ENCODE data around the gene AJM1. TPM values are rescaled to one million over a fixed set of nuclear protein-coding genes. Genes with fewer than 3 reads are reported as not detected.
"Not testable (repeated sequence)": the region's sequence is repeated elsewhere in the genome, so short reads cannot be mapped to it uniquely, and the experiment has no call there.

The AJM1 gene
- total RNA-seq, 3 donors from 2014 or later = 7.4 to 21.6 (median 16.4) TPM

DNA sequence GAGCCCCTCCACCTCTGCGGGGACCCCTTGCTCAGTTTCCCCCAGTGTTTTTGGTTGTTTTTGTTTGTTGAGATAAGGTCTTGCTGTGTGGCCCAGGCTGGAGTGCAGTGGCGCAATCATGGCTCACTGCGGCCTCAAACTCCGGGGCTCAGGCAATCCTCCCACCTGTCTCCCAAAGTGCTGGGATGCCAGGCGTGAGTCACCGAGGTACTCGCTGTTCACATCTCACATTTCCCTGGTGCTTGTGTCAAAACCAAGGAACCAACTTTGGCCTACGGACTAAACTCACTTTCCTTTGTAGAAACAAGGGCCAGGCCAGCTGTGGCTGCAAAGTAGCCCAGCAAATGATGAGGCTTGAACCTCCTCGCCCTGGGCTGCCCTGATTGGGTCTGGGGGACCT is 9.7 kb upstream of the AJM1 start:
- no peaks in the 10 kb centered on the region for H3K36me3 ChIP-seq (ENCODE audit: low read depth)
- H3K9me3 ChIP-seq = no peaks in the 10 kb centered on the region
- TF ChIP-seq, protein P1, sequence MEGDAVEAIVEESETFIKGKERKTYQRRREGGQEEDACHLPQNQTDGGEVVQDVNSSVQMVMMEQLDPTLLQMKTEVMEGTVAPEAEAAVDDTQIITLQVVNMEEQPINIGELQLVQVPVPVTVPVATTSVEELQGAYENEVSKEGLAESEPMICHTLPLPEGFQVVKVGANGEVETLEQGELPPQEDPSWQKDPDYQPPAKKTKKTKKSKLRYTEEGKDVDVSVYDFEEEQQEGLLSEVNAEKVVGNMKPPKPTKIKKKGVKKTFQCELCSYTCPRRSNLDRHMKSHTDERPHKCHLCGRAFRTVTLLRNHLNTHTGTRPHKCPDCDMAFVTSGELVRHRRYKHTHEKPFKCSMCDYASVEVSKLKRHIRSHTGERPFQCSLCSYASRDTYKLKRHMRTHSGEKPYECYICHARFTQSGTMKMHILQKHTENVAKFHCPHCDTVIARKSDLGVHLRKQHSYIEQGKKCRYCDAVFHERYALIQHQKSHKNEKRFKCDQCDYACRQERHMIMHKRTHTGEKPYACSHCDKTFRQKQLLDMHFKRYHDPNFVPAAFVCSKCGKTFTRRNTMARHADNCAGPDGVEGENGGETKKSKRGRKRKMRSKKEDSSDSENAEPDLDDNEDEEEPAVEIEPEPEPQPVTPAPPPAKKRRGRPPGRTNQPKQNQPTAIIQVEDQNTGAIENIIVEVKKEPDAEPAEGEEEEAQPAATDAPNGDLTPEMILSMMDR (IDR thresholded peaks at IDR 0.05) = no peak
- intact Hi-C loops (cut with DNase I, micrococcal nuclease) = no loop called here
- DNase-seq (no peak), ATAC-seq (no peak)
- no peaks in the 10 kb centered on the region for H3K4me1 ChIP-seq (ENCODE audit: low read depth)
- no peak overlapping the region for H3K4me3 ChIP-seq

DNA sequence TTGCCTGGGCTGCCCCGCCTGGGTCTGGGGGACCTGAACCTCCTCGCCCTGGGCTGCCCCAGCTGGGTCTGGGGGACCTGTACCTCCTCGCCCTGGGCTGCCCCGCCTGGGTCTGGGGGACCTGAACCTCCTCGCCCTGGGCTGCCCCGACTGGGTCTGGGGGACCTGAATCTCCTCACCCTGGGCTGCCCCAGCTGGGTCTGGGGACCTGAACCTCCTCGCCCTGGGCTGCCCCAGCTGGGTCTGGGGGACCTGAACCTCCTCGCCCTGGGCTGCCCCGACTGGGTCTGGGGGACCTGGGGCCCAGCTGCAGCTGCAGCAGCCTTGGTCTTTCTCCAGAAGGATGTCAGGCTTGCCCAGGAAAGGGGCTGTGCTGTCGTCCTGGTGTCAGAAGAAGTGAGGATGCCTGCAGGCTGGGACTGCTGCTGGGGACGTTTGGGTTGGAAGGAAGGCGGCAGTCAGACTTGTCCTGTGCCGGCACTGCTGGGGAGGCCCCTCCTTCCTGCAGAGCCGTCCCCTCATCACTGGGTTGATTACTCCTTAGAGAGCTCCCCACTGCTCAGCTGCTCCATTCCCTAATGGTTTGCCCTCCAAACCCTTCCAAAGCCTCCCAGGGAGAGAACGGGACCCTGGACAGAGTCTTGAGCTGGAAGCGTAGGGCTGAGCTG is 8.8 kb upstream of the AJM1 start:
- intact Hi-C loops (cut with DNase I, micrococcal nuclease); H3K36me3 ChIP-seq (ENCODE audit: low read depth): not testable (repeated sequence)

DNA sequence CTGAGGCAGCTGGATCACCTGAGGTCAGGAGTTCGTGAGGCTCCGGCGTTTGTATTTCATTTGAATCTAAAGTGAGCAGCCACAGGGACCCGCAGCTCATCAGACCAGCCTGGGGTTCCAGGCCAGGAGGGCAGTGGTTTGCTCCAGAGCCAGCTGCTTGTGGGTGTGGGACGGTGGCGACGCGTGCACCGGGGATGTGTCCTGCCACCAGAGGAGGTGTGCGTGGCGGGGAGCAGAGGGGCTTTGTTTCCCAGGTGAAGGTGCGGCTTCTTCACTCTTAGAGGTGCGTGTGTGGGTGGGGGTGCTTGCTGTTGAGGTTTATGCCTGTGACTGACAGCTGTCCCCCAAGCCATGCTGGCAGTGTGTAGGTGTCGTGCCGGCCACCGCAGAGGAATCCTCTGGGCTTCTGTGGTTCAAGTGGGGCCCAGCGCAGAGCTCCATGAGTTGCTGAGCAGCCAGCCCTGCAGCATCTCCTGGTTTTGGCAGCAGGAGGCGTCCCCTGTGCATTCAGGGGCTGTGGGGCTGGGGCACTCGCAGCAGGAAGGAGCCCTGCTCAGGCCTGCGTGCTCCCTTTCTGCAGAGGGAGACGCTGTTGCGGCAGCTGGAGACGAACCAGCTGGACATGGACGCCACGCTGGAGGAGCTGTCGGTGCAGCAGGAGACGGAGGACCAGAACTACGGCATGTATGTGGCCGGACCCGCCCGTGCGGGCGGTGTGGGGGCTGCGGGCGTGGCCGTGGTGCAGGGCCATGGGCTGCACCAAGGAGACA is 6.9 kb upstream of the AJM1 start:
- H3K36me3 ChIP-seq (ENCODE audit: low read depth) = no peaks in the 10 kb centered on the region

More for the DNA sequence above, 8.8 kb upstream of the AJM1 start:
- not testable (repeated sequence) for H3K4me3 ChIP-seq; H3K9me3 ChIP-seq; DNase-seq; H3K4me1 ChIP-seq (ENCODE audit: low read depth); ATAC-seq

DNA sequence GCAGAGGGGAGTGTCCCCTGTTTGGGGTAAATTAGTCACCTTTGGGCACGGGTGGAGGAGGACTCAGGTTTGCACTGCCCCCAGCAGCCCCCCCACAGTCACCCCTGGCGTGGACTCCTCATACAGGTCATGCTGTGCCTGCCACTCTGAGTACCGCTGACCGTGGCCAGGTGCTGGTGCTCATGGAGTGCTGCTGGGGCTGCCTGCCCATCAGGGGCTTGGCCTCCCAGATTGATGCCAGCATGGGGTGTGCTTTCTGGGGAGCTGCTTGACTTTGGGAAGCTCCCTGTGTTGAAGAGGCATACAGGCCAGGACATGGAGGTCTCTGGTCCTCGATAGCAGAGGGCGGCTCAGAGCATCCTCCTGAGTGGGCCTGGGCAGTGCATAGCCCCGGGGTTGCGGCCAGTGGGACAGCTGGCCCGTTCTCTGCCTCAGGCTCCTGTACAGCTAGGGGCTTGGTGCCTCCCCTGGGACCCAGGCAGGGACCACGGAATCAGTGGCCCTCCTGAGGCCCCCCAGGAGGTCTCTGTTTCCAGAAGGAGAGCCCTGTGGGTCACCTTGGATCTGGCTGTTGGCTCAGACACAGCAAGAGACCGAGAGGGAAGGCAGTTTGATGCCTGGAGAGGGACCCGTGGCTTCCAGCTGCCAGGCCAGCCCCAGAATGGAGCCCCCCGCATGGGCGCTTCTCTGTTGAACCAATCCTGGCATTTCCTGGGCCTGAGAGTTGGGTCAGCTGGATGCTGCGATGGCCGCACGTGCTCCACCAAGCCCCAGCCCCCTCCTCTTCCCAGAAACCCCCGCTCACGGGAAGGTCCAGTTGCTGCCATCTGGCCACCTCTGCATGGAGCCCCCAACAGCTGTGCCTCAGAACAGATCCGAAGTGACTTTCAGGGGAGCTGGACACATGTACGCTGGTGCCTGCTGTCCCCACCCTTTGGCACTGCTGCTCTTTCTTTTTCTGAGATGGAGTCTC is 6.1 kb upstream of the AJM1 start:
- TF ChIP-seq, protein P1 (IDR thresholded peaks at IDR 0.05) = no peak
- H3K9me3 ChIP-seq = no peaks in the 10 kb centered on the region
- peaks cover 14% of the 10 kb centered on the region for H3K4me1 ChIP-seq (ENCODE audit: low read depth)
- H3K36me3 ChIP-seq (ENCODE audit: low read depth) = no peaks in the 10 kb centered on the region
- H3K4me3 ChIP-seq = no peak overlapping the region
- intact Hi-C loops (cut with DNase I, micrococcal nuclease) = no loop called here
- ATAC-seq (no peak), DNase-seq (peak in 1 of 3 donors; percentile 19)

More for the DNA sequence above, 6.9 kb upstream of the AJM1 start:
- Histone ChIP-seq H3K4me1 (ENCODE audit: low read depth) (peaks cover 6% of the 10 kb centered on the region), H3K9me3 (no peaks in the 10 kb centered on the region), H3K4me3 (no peak overlapping the region)
- TF ChIP-seq, protein P1 (IDR thresholded peaks at IDR 0.05) = no peak
- DNase-seq = peak in 2 of 3 donors; percentile 23 to 34
- no peak for ATAC-seq
- intact Hi-C loops (cut with DNase I, micrococcal nuclease) = no loop called here

DNA sequence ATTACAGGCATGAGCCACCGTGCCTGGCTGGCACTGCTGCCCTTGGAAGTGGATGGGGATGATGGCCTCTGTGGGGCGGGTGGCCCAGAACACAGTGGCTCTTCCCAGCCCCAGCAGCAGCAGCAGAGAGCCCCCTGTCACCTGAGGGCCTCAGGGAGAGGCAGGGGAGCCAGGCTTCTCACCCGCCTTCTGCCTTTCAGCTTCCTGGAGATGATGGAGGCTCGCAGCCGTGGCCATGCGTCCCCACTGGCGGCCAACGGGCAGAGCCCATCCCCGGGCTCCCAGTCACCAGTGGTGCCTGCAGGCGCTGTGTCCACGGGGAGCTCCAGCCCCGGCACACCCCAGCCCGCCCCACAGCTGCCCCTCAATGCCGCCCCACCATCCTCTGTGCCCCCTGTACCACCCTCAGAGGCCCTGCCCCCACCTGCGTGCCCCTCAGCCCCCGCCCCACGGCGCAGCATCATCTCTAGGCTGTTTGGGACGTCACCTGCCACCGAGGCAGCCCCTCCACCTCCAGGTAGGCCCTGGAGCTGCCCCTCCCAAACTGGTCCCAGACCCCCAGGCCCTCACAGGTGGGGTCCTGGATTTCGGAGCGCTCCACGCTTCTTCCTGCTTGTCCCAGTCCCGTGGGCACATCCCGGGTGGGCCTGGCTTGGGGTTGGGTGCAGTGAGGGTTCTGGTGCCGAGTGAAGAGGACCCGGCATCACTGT is 5.0 kb upstream of the AJM1 start:
- intact Hi-C loops (cut with DNase I, micrococcal nuclease) = no loop called here
- no peak for ATAC-seq
- Histone ChIP-seq H3K4me1 (ENCODE audit: low read depth) (peaks cover 25% of the 10 kb centered on the region), H3K4me3 (no peak overlapping the region), H3K36me3 (ENCODE audit: low read depth) (no peaks in the 10 kb centered on the region), H3K9me3 (no peaks in the 10 kb centered on the region)
- DNase-seq = peak in 1 of 3 donors; percentile 34
- TF ChIP-seq, protein P1 (IDR thresholded peaks at IDR 0.05) = no peak

DNA sequence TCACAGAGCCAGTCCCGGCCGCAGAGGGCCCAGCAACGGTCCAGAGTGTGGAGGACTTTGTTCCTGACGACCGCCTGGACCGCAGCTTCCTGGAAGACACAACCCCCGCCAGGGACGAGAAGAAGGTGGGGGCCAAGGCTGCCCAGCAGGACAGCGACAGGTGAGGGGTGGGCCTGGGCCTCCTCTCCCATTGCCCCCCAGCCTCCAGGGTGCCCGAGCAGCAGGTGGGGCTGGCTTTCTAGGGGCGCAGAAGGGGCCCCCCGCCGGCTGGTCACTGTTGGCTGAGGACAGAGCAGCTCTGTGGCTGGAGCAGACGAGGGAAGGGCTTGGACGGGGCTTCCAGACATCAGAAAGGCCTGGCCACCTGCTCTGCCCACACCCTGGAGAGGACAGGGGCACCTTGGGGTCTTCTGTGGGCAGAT is 4.4 kb upstream of the AJM1 start:
- peaks cover 31% of the 10 kb centered on the region for H3K4me1 ChIP-seq (ENCODE audit: low read depth)
- ATAC-seq; H3K9me3 ChIP-seq; intact Hi-C loops (cut with DNase I, micrococcal nuclease); H3K36me3 ChIP-seq (ENCODE audit: low read depth); H3K4me3 ChIP-seq: not testable (repeated sequence)
- peak in 1 of 3 donors; percentile 24 for DNase-seq

Data from mucosa of descending colon (tissue), 3 donors.